HG03354 (cell line): ENCODE results near the gene MOB3C.

ENCODE experiments used
- ATAC-seq: cut with Tn5 transposase; IDR thresholded peaks from one replicate; pipeline ENCODE4 v1.9.1; 2021; ENCODE audit warnings: mild to moderate bottlenecking; ENCODE audit not compliant: unreplicated experiment, poor library complexity, severe bottlenecking

Gene MOB3C

GRCh38 chr1:46581681-46582455, 34.7 kb downstream of the MOB3C start:
- ATAC-seq: no peak

- ATAC-seq: no peak
Measured at GRCh38 chr1:46580140-46580903, 36.3 kb downstream of the MOB3C start.

GRCh38 chr1:46577671-46578070, 38.9 kb downstream of the MOB3C start:
- no peak for ATAC-seq

DNA sequence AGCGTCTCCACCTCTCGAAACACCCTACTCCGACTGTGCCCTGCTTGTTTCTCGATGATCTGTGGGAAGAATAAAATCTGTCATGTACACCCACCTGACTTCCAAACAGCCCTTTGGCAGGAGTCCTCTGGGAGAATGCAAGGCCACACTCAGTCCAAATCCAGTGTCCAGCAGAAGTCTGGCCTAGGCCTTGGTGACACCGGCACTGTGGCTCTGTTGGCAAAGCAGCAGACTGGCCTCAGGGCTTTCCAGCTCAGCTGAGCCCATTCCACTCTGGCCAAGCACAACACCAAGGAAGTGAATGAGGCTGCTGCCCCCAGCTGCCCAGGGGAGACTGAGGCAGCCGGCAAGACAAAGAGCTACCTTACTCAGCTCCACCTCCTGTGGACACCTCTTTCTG, 40.0 kb downstream of the MOB3C start:
- no peak for ATAC-seq

DNA sequence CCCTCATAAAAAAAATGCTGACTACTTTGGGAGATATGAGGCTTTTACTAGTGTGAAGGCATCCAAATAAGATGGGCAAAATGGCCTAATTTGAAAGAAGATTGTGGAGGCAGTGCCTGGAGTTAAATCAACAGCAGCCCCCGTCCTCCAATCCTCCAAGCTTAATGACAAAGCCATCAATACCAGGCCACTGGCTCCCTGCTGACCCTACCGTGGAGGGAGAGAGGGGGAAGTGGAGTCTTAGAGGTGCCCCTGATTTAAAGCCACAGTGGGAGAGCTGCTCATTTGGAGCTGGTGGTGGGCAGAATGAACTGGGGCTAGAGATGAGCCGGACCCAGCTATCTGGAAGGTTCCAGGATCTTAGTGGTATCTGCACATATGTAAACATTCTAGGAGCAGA, 40.8 kb downstream of the MOB3C start:
- no peak for ATAC-seq

DNA sequence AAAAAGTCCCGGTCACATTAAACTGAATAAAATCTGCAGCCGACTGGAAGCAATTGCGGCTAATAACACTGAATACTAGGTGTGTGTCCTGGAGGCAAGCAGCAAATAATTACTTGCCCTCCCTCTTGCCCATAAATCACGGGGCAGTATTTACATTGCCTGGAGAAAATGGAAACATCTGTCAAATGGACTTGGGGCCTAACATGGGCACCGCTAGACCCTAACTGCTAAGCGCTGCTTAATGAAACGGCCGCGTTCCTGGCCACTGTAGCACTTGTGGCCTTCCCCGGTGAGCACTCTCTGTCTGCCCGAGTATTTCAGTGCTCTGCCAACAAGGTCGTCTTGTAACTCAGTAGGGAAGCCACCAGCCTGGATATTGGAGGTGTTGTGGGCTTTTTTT, 41.3 kb downstream of the MOB3C start:
- no peak for ATAC-seq

DNA sequence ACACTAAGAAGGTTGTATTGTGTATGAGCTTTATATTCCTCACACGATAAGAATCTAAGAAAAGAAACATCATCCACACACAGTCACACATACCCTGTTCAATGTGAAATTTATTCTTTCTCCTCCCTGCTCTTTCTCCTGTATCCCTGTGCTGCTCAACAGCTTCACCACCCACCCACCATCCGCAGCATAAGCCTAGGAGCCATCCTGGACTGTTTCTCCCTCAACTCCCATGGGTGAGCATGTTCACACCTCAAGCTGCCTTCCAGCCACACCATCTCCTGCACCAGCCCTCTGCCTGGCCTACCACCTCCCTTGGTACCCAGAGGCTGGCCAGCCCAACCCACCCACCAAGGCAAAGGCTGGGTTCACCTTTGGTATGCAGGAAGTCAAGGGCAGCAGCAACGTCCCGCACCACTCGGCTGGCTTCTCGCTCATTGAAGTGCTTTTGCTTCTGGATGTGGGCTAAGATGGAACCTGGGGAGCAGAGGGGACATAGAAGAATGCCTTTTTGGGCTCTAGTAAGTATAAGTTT, 44.9 kb downstream of the MOB3C start:
- ATAC-seq: no peak

DNA sequence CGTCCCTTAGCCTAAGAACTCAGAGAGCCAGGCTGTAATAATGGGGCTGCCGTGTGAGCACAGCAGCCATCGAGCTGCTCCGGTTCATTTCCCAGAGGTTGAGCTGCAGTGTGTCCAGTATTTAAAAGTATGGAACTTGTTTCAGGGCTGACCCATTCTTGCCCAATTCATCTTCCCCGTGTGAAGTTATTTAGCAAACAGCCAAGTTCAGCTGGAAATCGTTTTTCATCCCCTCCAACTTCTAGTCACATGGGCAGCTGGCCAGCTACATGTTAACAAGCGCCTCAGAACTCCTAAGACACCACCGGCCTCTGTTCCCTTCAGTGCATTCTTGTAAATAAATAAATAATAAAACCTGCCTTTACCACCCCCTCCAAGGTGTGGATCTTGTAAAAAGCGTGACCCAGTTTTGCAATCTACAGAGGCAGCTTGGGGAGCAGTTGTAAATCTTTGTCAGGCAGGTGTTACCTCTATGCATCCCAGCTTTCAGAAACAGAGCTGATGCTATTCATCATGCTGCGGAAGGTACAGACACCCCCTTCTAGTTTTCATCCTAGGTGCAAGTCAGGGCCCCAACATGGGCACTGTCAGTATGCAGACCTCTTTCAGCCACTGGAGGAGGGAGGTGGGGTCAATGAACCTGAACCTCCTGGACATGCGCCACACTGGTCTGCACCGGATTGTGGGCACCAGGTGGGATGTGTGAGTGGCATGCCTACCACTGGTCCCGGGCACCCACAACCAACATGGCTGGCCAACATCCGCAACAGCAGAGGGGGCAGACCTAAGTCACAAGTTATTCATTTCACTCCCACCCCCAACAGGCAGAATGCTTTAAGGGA, 46.5 kb downstream of the MOB3C start:
- ATAC-seq: no peak

DNA sequence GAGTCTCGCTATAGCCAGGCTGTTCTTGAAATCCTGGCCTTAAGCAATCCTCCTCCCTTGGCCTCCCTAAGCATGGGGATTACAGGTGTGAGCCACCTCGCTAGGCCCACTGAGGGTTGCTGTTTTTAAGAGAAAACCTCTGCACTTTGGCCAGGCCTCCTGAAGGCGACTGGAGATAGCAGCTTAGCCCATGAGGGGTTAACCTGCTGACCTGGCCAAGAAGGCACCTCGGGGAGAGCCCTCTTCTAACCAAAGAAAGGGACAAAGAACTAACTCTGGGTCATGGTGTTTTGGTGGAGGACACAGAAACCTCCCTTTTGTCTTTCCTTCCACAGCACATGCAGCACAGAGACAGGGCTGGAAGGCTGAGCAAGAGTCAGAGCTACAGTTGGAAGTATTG, 47.5 kb downstream of the MOB3C start:
- no peak for ATAC-seq

DNA sequence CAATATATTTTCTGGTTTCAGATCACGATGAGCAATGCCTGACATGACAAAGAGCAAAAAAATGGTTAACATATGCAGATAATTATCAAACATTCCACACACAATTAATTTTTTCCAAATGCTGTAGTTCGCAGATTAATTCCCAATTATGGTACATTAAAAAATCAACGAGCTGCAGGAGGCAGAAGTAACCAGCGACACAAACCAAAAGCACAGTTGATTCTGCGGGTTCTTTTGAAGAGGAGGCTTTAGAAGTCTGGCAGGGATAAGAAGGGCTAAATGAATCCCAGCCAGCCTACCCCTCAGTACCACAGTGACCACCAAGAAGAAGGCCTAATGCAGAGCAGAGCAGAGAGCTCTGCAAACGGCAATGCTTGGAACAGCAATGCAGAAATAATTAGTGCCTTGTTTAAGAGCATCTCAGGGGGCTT, 48.1 kb downstream of the MOB3C start:
- ATAC-seq: no peak

DNA sequence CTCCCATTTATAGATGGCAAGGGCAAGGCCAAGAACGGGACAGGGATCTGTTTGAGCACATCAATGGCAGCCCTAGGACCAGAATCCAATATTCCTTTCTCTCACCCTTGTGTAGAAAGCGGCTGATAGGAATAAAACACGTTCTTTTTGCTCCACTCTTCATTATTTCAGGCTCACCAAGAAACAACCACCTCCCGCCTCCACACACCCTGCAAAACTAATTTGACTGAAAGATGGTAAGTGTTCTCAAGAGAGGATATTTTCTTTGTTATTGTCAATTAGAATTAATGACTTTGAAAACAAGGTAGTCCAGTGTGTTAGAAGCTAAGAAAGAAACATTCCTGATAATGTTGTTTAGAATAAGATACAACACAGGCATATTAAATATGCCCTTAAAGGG, 53.3 kb downstream of the MOB3C start:
- ATAC-seq: no peak

- ATAC-seq: no peak
Measured at GRCh38 chr1:46562498-46562897, 54.1 kb downstream of the MOB3C start.

- no peak for ATAC-seq
Measured at GRCh38 chr1:46558966-46559365, 57.6 kb downstream of the MOB3C start.

DNA sequence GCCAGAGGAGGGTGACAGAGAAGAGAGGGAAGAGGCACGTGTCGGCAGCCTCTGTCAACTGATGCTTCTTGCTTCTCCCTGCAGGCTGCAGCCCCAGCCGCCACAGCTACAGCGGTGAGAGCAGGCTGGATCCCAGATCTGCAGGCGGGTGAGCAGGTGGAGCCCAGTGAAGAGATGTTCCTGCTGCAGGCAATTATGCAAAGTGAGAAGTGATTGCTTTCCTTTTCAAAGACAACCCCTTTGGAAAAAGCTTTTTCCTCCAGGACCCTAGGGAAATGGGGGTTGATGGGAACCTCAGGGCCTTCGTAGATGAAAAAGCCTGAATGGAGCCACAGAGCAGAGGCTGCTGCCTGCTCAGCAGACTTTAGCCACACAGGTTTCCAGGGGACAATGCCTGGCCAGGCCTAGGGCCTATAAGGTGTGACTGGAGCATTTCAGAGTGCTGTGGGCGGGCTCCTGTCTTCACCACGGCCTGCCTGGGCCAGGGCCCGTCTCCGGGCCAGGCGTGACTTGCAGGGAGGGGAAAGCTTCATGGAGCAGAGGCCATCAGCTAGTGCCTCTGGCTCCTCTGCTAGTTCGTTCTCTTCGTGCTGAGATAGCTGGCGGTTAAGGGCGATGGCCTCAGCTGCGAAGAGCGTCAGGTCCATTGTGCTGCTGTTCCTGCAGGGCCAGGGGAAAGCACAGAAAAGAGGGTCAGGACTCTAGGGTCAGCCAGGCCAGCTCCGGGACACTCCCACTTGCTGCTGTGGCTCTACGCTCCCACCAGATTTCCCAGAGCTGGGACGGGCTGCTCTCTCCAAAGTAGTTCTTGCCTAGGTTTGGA, 58.3 kb downstream of the MOB3C start:
- ATAC-seq: no peak
